Measurements from ENCODE around the gene SERGEF.

GRCh38 chr11:17958446-17958845 is 54.4 kb downstream of the SERGEF start:
- TF ChIP-seq GATA2 (IDR thresholded peaks at IDR 0.05; ENCODE audit: low read depth, low read length) (no peak), GATA3 (IDR thresholded peaks at IDR 0.05; ENCODE audit: low read depth, low read length) (no peak)

Data from SH-SY5Y (cell line).